Naive thymus-derived CD8-positive, alpha-beta T cell (primary cell): ENCODE measurements around the gene KRTAP4-16. TPM values are rescaled to one million over a fixed set of nuclear protein-coding genes. Genes with fewer than 3 reads are reported as not detected.

ENCODE experiments used
- polyA plus RNA-seq, 3 donors: library from polyadenylated mRNA; unstranded; fragments of 300-500 nt; fragmentation: Illumina TruSeq; gene quantifications; one replicate each; pipeline ENCODE4 v1.2.3, GENCODE V29; 2021
- total RNA-seq, 8 experiments: library from RNA in 2 of 8; stranded (reverse) in 2 of 8; gene quantifications; one replicate each; pipeline ENCODE4 v1.2.3 and lab custom pipeline; 2021 to 2026

Gene KRTAP4-16
- total and polyA plus RNA-seq, 5 experiments from 2014 or later: not detected

Other genes with a start within 250 kb of the KRTAP4-16 start
Only the 30 nearest of the 39 such genes appear.
- not detected for gene KRT39, start 135.3 kb downstream of the KRTAP4-16 start, total RNA-seq
- gene KRT39, start 135.3 kb downstream of the KRTAP4-16 start, polyA plus RNA-seq: not detected
- gene KRT40, start 117.9 kb downstream of the KRTAP4-16 start, total RNA-seq: not detected
- gene KRT40, start 117.9 kb downstream of the KRTAP4-16 start, polyA plus RNA-seq: not detected
- gene KRTAP3-3, start 108.0 kb downstream of the KRTAP4-16 start, total RNA-seq: not detected
- not detected for gene KRTAP3-3, start 108.0 kb downstream of the KRTAP4-16 start, polyA plus RNA-seq
- not detected for gene KRTAP3-2, start 102.3 kb downstream of the KRTAP4-16 start, total RNA-seq
- gene KRTAP3-2, start 102.3 kb downstream of the KRTAP4-16 start, polyA plus RNA-seq: not detected
- not detected for gene KRTAP3-1, start 93.1 kb downstream of the KRTAP4-16 start, total RNA-seq
- not detected for gene KRTAP3-1, start 93.1 kb downstream of the KRTAP4-16 start, polyA plus RNA-seq
- gene KRTAP1-5, start 75.0 kb downstream of the KRTAP4-16 start, total RNA-seq: not detected
- not detected for gene KRTAP1-5, start 75.0 kb downstream of the KRTAP4-16 start, polyA plus RNA-seq
- not detected for gene KRTAP1-4, start 72.0 kb downstream of the KRTAP4-16 start, total RNA-seq
- not detected for gene KRTAP1-4, start 72.0 kb downstream of the KRTAP4-16 start, polyA plus RNA-seq
- gene KRTAP1-3, start 67.3 kb downstream of the KRTAP4-16 start, total RNA-seq: not detected
- not detected for gene KRTAP1-3, start 67.3 kb downstream of the KRTAP4-16 start, polyA plus RNA-seq
- gene KRTAP1-1, start 60.8 kb downstream of the KRTAP4-16 start, total RNA-seq: not detected
- gene KRTAP1-1, start 60.8 kb downstream of the KRTAP4-16 start, polyA plus RNA-seq: not detected
- gene KRTAP2-1, start 54.9 kb downstream of the KRTAP4-16 start, total RNA-seq: not detected
- gene KRTAP2-1, start 54.9 kb downstream of the KRTAP4-16 start, polyA plus RNA-seq: not detected
- not detected for gene KRTAP2-2, start 47.0 kb downstream of the KRTAP4-16 start, total RNA-seq
- not detected for gene KRTAP2-2, start 47.0 kb downstream of the KRTAP4-16 start, polyA plus RNA-seq
- not detected for gene KRTAP2-3, start 42.1 kb downstream of the KRTAP4-16 start, total RNA-seq
- not detected for gene KRTAP2-3, start 42.1 kb downstream of the KRTAP4-16 start, polyA plus RNA-seq
- not detected for gene KRTAP2-4, start 36.3 kb downstream of the KRTAP4-16 start, total RNA-seq
- not detected for gene KRTAP2-4, start 36.3 kb downstream of the KRTAP4-16 start, polyA plus RNA-seq
- gene KRTAP4-7, start 18.1 kb downstream of the KRTAP4-16 start, total RNA-seq: not detected
- not detected for gene KRTAP4-7, start 18.1 kb downstream of the KRTAP4-16 start, polyA plus RNA-seq
- not detected for gene KRTAP4-8, start 4.1 kb downstream of the KRTAP4-16 start, total RNA-seq
- not detected for gene KRTAP4-8, start 4.1 kb downstream of the KRTAP4-16 start, polyA plus RNA-seq
- not detected for gene KRTAP4-9, start 3.2 kb upstream of the KRTAP4-16 start, total RNA-seq
- not detected for gene KRTAP4-9, start 3.2 kb upstream of the KRTAP4-16 start, polyA plus RNA-seq
- not detected for gene KRTAP4-11, start 16.2 kb upstream of the KRTAP4-16 start, total RNA-seq
- gene KRTAP4-11, start 16.2 kb upstream of the KRTAP4-16 start, polyA plus RNA-seq: not detected
- gene KRTAP4-12, start 22.0 kb upstream of the KRTAP4-16 start, total RNA-seq: not detected
- gene KRTAP4-12, start 22.0 kb upstream of the KRTAP4-16 start, polyA plus RNA-seq: under 1 TPM in 1 of 3 donors, not detected in 2; 0.15 TPM
- not detected for gene KRTAP4-6, start 38.3 kb upstream of the KRTAP4-16 start, total RNA-seq
- gene KRTAP4-6, start 38.3 kb upstream of the KRTAP4-16 start, polyA plus RNA-seq: not detected
- gene KRTAP4-5, start 47.6 kb upstream of the KRTAP4-16 start, total RNA-seq: not detected
- gene KRTAP4-5, start 47.6 kb upstream of the KRTAP4-16 start, polyA plus RNA-seq: not detected
- not detected for gene KRTAP4-4, start 58.5 kb upstream of the KRTAP4-16 start, total RNA-seq
- not detected for gene KRTAP4-4, start 58.5 kb upstream of the KRTAP4-16 start, polyA plus RNA-seq
- gene KRTAP4-3, start 66.0 kb upstream of the KRTAP4-16 start, total RNA-seq: not detected
- not detected for gene KRTAP4-3, start 66.0 kb upstream of the KRTAP4-16 start, polyA plus RNA-seq
- gene KRTAP4-2, start 76.0 kb upstream of the KRTAP4-16 start, total RNA-seq: not detected
- gene KRTAP4-2, start 76.0 kb upstream of the KRTAP4-16 start, polyA plus RNA-seq: not detected
- not detected for gene KRTAP4-1, start 82.7 kb upstream of the KRTAP4-16 start, total RNA-seq
- gene KRTAP4-1, start 82.7 kb upstream of the KRTAP4-16 start, polyA plus RNA-seq: not detected
- not detected for gene KRTAP9-1, start 87.7 kb upstream of the KRTAP4-16 start, total RNA-seq
- not detected for gene KRTAP9-1, start 87.7 kb upstream of the KRTAP4-16 start, polyA plus RNA-seq
- gene KRTAP9-2, start 124.4 kb upstream of the KRTAP4-16 start, total RNA-seq: not detected
- gene KRTAP9-2, start 124.4 kb upstream of the KRTAP4-16 start, polyA plus RNA-seq: not detected
- not detected for gene KRTAP9-3, start 130.2 kb upstream of the KRTAP4-16 start, total RNA-seq
- not detected for gene KRTAP9-3, start 130.2 kb upstream of the KRTAP4-16 start, polyA plus RNA-seq
- gene KRTAP9-8, start 135.8 kb upstream of the KRTAP4-16 start, total RNA-seq: not detected
- gene KRTAP9-8, start 135.8 kb upstream of the KRTAP4-16 start, polyA plus RNA-seq: not detected
- gene KRTAP9-4, start 147.5 kb upstream of the KRTAP4-16 start, total RNA-seq: not detected
- gene KRTAP9-4, start 147.5 kb upstream of the KRTAP4-16 start, polyA plus RNA-seq: not detected
- gene KRTAP9-9, start 153.2 kb upstream of the KRTAP4-16 start, total RNA-seq: not detected
- gene KRTAP9-9, start 153.2 kb upstream of the KRTAP4-16 start, polyA plus RNA-seq: not detected